Glutamatergic neuron (in vitro differentiated cells): ENCODE measurements around the gene STX16. TPM values are rescaled to one million over a fixed set of nuclear protein-coding genes. Genes with fewer than 3 reads are reported as not detected.

Experiments
- DNase-seq: peaks from one replicate; pipeline ENCODE4 v3.0.0; 2022
- H3K27ac Mint-ChIP-seq: one replicate; pipeline ENCODE4 v1.8.0; 2020; ENCODE audit warnings: mild to moderate bottlenecking, mixed read lengths, inconsistent platforms; ENCODE audit not compliant: unreplicated experiment
- H3K27me3 Mint-ChIP-seq: one replicate; pipeline ENCODE4 v1.8.0; 2020; ENCODE audit warnings: mild to moderate bottlenecking, moderate library complexity, mixed read lengths, inconsistent platforms; ENCODE audit not compliant: unreplicated experiment
- H3K36me3 Mint-ChIP-seq: one replicate; pipeline ENCODE4 v1.8.0; 2020; ENCODE audit warnings: mild to moderate bottlenecking, mixed read lengths, inconsistent platforms; ENCODE audit not compliant: unreplicated experiment
- H3K4me1 Mint-ChIP-seq: one replicate; pipeline ENCODE4 v1.8.0; 2020; ENCODE audit warnings: mild to moderate bottlenecking, low read depth, mixed read lengths, inconsistent platforms; ENCODE audit not compliant: unreplicated experiment
- H3K4me3 Mint-ChIP-seq: one replicate; pipeline ENCODE4 v1.8.0; 2020; ENCODE audit warnings: mild to moderate bottlenecking, mixed read lengths, inconsistent platforms; ENCODE audit not compliant: unreplicated experiment
- H3K9me3 Mint-ChIP-seq: one replicate; pipeline ENCODE4 v1.8.0; 2020; ENCODE audit warnings: mild to moderate bottlenecking, moderate library complexity, mixed read lengths, inconsistent platforms; ENCODE audit not compliant: unreplicated experiment
- CTCF ChIP-seq: fragments of 200-600 bp; sonication (generic); IDR thresholded peaks from one replicate; pipeline ENCODE4 v1.5.0; 2021; ENCODE audit not compliant: partially characterized antibody, unreplicated experiment
- total RNA-seq: library from RNA; stranded (reverse); fragmentation: NEBNext Ultra II Directional; extraction: Animal tissue kit (Norgen Biotek cat#: 25700); gene quantifications from one replicate; pipeline ENCODE4 v1.2.1, GENCODE V29; 2021; ENCODE audit not compliant: unreplicated experiment

STX16 gene
- total RNA-seq, 1 donor from 2014 or later = 71.2 TPM

GRCh38 chr20:58633161-58634053 lies 17.7 kb upstream of the STX16 start:
- Mint-ChIP-seq H3K4me1 (peaks cover 6% of the 10 kb centered on the region), H3K9me3 (peaks cover 5% of the 10 kb centered on the region), H3K4me3 (no peak overlapping the region), H3K36me3 (no peaks in the 10 kb centered on the region), H3K27me3 (no peaks in the 10 kb centered on the region), H3K27ac (no peak overlapping the region)
- no peak for TF ChIP-seq CTCF
- DNase-seq = peak; percentile 2

GRCh38 chr20:58634059-58634458 lies 17.0 kb upstream of the STX16 start:
- H3K9me3 Mint-ChIP-seq = peaks cover 5% of the 10 kb centered on the region
- DNase-seq = peak; percentile 11
- TF ChIP-seq CTCF = no peak
- H3K4me1 Mint-ChIP-seq = peaks cover 7% of the 10 kb centered on the region
- H3K27ac Mint-ChIP-seq = no peak overlapping the region
- H3K36me3 Mint-ChIP-seq = no peaks in the 10 kb centered on the region
- H3K27me3 Mint-ChIP-seq = no peaks in the 10 kb centered on the region
- H3K4me3 Mint-ChIP-seq = no peak overlapping the region

GRCh38 chr20:58634521-58635278 lies 16.4 kb upstream of the STX16 start:
- Mint-ChIP-seq H3K27ac (no peak overlapping the region), H3K9me3 (peaks cover 7% of the 10 kb centered on the region), H3K36me3 (no peaks in the 10 kb centered on the region), H3K4me3 (no peak overlapping the region), H3K27me3 (no peaks in the 10 kb centered on the region), H3K4me1 (peaks cover 11% of the 10 kb centered on the region)
- no peak for TF ChIP-seq CTCF
- DNase-seq = peak; percentile 18

GRCh38 chr20:58635279-58635665 lies 15.8 kb upstream of the STX16 start:
- no peak for TF ChIP-seq CTCF
- Mint-ChIP-seq H3K36me3 (no peaks in the 10 kb centered on the region), H3K4me3 (no peak overlapping the region), H3K9me3 (peaks cover 7% of the 10 kb centered on the region), H3K4me1 (peaks cover 15% of the 10 kb centered on the region), H3K27ac (no peak overlapping the region), H3K27me3 (peaks cover 5% of the 10 kb centered on the region)
- peak; percentile 0 for DNase-seq
